A549 (cell line): Measurements from ENCODE around the gene PARP15. TPM values are rescaled to one million over a fixed set of nuclear protein-coding genes. Genes with fewer than 3 reads are reported as not detected.
A peak's percentile ranks its signal among the peaks of the same experiment; 100 is the strongest.

ENCODE experiments used
- ATAC-seq, 2 experiments: fragments of 200-7000 bp in 1 of 2; fragments of >200 bp in 1 of 2; cut with Nextera tagmentation in 1 of 2; cut with Tn5 transposase in 1 of 2; 3 replicates each; pipeline versions ENCODE4 v1.8.0 to v1.9.1; 2018 to 2020; ENCODE audit warnings: mild to moderate bottlenecking in 1 of 2, moderate library complexity in 1 of 2
- CTCF ChIA-PET: fragments of 300-600 bp; sonication (Branson Sonifier 250); formaldehyde crosslinking; extraction: SDS; loops from one replicate; lab custom pipeline; 2021; ENCODE audit warnings: antibody characterized with exemption, inconsistent platforms; lab: Yijun Ruan, JAX
- POLR2A ChIA-PET: fragments of 350-600 bp; formaldehyde crosslinking; extraction: SDS; loops from one replicate; lab custom pipeline; 2021; ENCODE audit warnings: antibody characterized with exemption, inconsistent platforms; lab: Yijun Ruan, JAX
- DNase-seq, 2 experiments: peaks; one replicate each; pipeline versions ENCODE4 v3.0.0 to v3.0.0-alpha.2; 2011 to 2016; ENCODE audit warnings: low read depth in 1 of 2, low spot score in 1 of 2
- FAIRE-seq: peaks from 2 replicates; lab custom pipeline; 2011; peaks lifted over from hg19 to GRCh38; lab: Jason Lieb, UNC
- H3K27ac ChIP-seq, 2 experiments: fragments of >200 bp; sonication (Bioruptor Twin); formaldehyde crosslinking; 3 replicates each; pipeline ENCODE4 v1.5.1; 2016 to 2017
- H3K4me1 ChIP-seq: fragments of >200 bp; sonication (Bioruptor Twin); formaldehyde crosslinking; 3 replicates; pipeline ENCODE4 v1.6.1; 2016
- H3K4me2 ChIP-seq: fragments of >200 bp; sonication (Bioruptor Twin); formaldehyde crosslinking; 3 replicates; pipeline ENCODE4 v1.6.1; 2016
- H3K4me3 ChIP-seq: fragments of >200 bp; sonication (Bioruptor Twin); formaldehyde crosslinking; 3 replicates; pipeline ENCODE4 v1.5.1; 2016
- H3K9me3 ChIP-seq: fragments of >200 bp; sonication (Bioruptor Twin); formaldehyde crosslinking; 3 replicates; pipeline ENCODE4 v1.6.1; 2016
- CTCF ChIP-seq: fragments of >200 bp; sonication (Bioruptor Twin); formaldehyde crosslinking; IDR thresholded peaks from 3 replicates; pipeline ENCODE4 v1.5.1; 2016
- EHMT2 ChIP-seq: fragments of 200-600 bp; sonication (generic); IDR thresholded peaks from 2 replicates; pipeline ENCODE4 v1.6.1; 2016; ENCODE audit warnings: antibody characterized with exemption, low read depth, mild to moderate bottlenecking, moderate library complexity
- FOSB ChIP-seq: fragments of 250-450 bp; sonication (Bioruptor Pico); IDR thresholded peaks from 2 replicates; pipeline ENCODE4 v1.5.0; 2020; ENCODE audit warnings: mild to moderate bottlenecking, moderate library complexity
- FOSL2 ChIP-seq, 2 experiments: fragments of 450-650 bp in 1 of 2; fragments of >200 bp in 1 of 2; sonication (Bioruptor Twin) in 1 of 2; formaldehyde crosslinking; IDR thresholded peaks; 2 replicates each; pipeline versions ENCODE4 v1.5.0 to v1.6.1; 2016 to 2020; ENCODE audit warnings: mild to moderate bottlenecking in 1 of 2, moderate library complexity in 1 of 2
- FOXS1 ChIP-seq: fragments of 250-450 bp; sonication (Bioruptor Pico); IDR thresholded peaks from 2 replicates; pipeline ENCODE4 v1.5.0; 2020; ENCODE audit warnings: mild to moderate bottlenecking, moderate library complexity
- GATA3 ChIP-seq: IDR thresholded peaks from 2 replicates; pipeline ENCODE4 v1.6.1; 2012; ENCODE audit warnings: borderline replicate concordance
- HDAC2 ChIP-seq: fragments of 200-600 bp; sonication (generic); IDR thresholded peaks from 2 replicates; pipeline ENCODE4 v1.6.1; 2016
- HEYL ChIP-seq: fragments of 250-450 bp; sonication (Bioruptor Pico); IDR thresholded peaks from 2 replicates; pipeline ENCODE4 v1.8.0; 2021; ENCODE audit warnings: mild to moderate bottlenecking, moderate library complexity
- HOXA7 ChIP-seq: fragments of 250-450 bp; sonication (Bioruptor Pico); IDR thresholded peaks from 2 replicates; pipeline ENCODE4 v1.5.0; 2020; ENCODE audit warnings: mild to moderate bottlenecking, moderate library complexity
- MAFK ChIP-seq: fragments of 450-650 bp; IDR thresholded peaks from 2 replicates; pipeline ENCODE4 v1.6.1; 2014; ENCODE audit not compliant: partially characterized antibody
- MAX ChIP-seq: IDR thresholded peaks from 2 replicates; pipeline ENCODE4 v1.6.1; 2012
- MYC ChIP-seq: IDR thresholded peaks from 2 replicates; pipeline ENCODE4 v1.6.1; 2012; ENCODE audit warnings: mild to moderate bottlenecking, inconsistent platforms, low read length, improper control_type of control experiment, borderline replicate concordance
- NR3C1 ChIP-seq: fragments of >200 bp; sonication (Bioruptor Twin); formaldehyde crosslinking; IDR thresholded peaks from 3 replicates; pipeline ENCODE4 v1.6.1; 2017
- POLR2A ChIP-seq: IDR thresholded peaks from 2 replicates; pipeline ENCODE4 v1.6.1; 2012; ENCODE audit warnings: mild to moderate bottlenecking, low read length
- POLR2AphosphoS2 ChIP-seq: conservative IDR thresholded peaks from 2 replicates; pipeline ENCODE4 v1.6.1; 2012; ENCODE audit warnings: low read length, improper control_type of control experiment, inconsistent platforms
- RAD21 ChIP-seq, 2 experiments: fragments of >200 bp in 1 of 2; sonication (Bioruptor Twin) in 1 of 2; formaldehyde crosslinking in 1 of 2; IDR thresholded peaks in 1 of 2; conservative IDR thresholded peaks in 1 of 2; 2 replicates in 1 of 2; 3 replicates in 1 of 2; pipeline ENCODE4 v1.6.1; 2012 to 2018; ENCODE audit warnings: inconsistent platforms in 1 of 2
- RFX5 ChIP-seq: fragments of 450-650 bp; IDR thresholded peaks from 2 replicates; pipeline ENCODE4 v1.7.1; 2014; ENCODE audit warnings: antibody characterized with exemption, mild to moderate bottlenecking, moderate library complexity
- SMC3 ChIP-seq: fragments of >200 bp; sonication (Bioruptor Twin); formaldehyde crosslinking; IDR thresholded peaks from 3 replicates; pipeline ENCODE4 v1.6.1; 2018; ENCODE audit warnings: inconsistent platforms
- TP53 ChIP-seq: fragments of 250-450 bp; sonication (Bioruptor Pico); IDR thresholded peaks from 2 replicates; pipeline ENCODE4 v1.5.0; 2021; ENCODE audit warnings: mild to moderate bottlenecking, moderate library complexity
- USF2 ChIP-seq: fragments of 450-650 bp; IDR thresholded peaks from 2 replicates; pipeline ENCODE4 v1.6.1; 2014; ENCODE audit warnings: antibody characterized with exemption
- ZFP36 ChIP-seq: fragments of 450-650 bp; IDR thresholded peaks from 2 replicates; pipeline ENCODE4 v1.6.1; 2014; ENCODE audit warnings: borderline replicate concordance; ENCODE audit not compliant: partially characterized antibody
- ZNF302 ChIP-seq: fragments of 250-450 bp; sonication (Bioruptor Pico); IDR thresholded peaks from 2 replicates; pipeline ENCODE4 v1.9.0; 2021; ENCODE audit warnings: inconsistent platforms, mild to moderate bottlenecking, moderate library complexity
- WGBS: methylation state at CpG from one replicate; pipeline ENCODE4 v1.1.6; 2017; ENCODE audit errors: missing lambda C conversion rate; 5-methylcytosine and 5-hydroxymethylcytosine counted together
- polyA plus RNA-seq, 4 experiments: library from polyadenylated mRNA; depleted of rRNA in 3 of 4; stranded (reverse); fragments of >200 nt; fragmentation: RNase III in 1 of 4; extraction: RNeasy Plus Mini Kit Qiagen cat#74134 plus additional on column Dnase treatment in 1 of 4; gene quantifications; 2 replicates in 3 of 4; 3 replicates in 1 of 4; pipeline ENCODE4 v1.2.3, GENCODE V29; 2011 to 2017

Gene PARP15
- polyA plus RNA-seq, 2 of the 4 experiments (the other 2 are of a cell fraction): 0.05 TPM; not detected in 1

GRCh38 chr3:122676759-122677158 is 99.3 kb downstream of the PARP15 start:
- DNase-seq (no peak), ATAC-seq (no peak), FAIRE-seq (no peak)
- H3K9me3 ChIP-seq: no peaks in the 10 kb centered on the region
- H3K27ac ChIP-seq: no peak overlapping the region
- POLR2A ChIA-PET: no interaction called here
- 51% methylated on average over 2 of the region's 2 CpGs for WGBS
- CTCF ChIA-PET: interaction anchor here (2.5 kb wide), 1 partner anchor 116 kb away, joined by 9 read pairs; no protein-coding TSS in a partner anchor
- no peak overlapping the region for H3K4me3 ChIP-seq
- no peak overlapping the region for H3K4me2 ChIP-seq
- no peak for TF ChIP-seq RAD21 (conservative IDR thresholded peaks at IDR 0.05 in 1 of 2, IDR thresholded peaks at IDR 0.05 in 1 of 2)
- H3K4me1 ChIP-seq: peaks cover 14% of the 10 kb centered on the region

GRCh38 chr3:122677216-122677615 is 99.8 kb downstream of the PARP15 start:
- no peak for ATAC-seq
- Histone ChIP-seq H3K9me3 (no peaks in the 10 kb centered on the region), H3K4me2 (no peak overlapping the region), H3K27ac (no peak overlapping the region), H3K4me1 (peaks cover 17% of the 10 kb centered on the region), H3K4me3 (no peak overlapping the region)
- TF ChIP-seq MYC: no peak
- TF ChIP-seq HOXA7 (CRISPR knock-in tag): no peak
- no peak for TF ChIP-seq HEYL (CRISPR knock-in tag)
- TF ChIP-seq MAFK: peak; percentile 41
- CTCF ChIA-PET: interaction anchor here (1.1 to 2.9 kb wide), 3 partner anchors 8 to 284 kb away, joined by 3 to 18 read pairs (median 3); no protein-coding TSS in a partner anchor
- POLR2A ChIA-PET: no interaction called here
- 58% methylated on average over 1 of the region's 1 CpG for WGBS
- FAIRE-seq: no peak
- no peak for DNase-seq

- FAIRE-seq (no peak), ATAC-seq (no peak), DNase-seq (no peak)
- POLR2A ChIA-PET: interaction anchor here (1.1 to 2.8 kb wide), 4 partner anchors 114 to 294 kb away, joined by 3 to 13 read pairs (median 9); partner anchors contain the start of genes DTX3L, FAM162A, KPNA1 and PARP9
- peaks cover 17% of the 10 kb centered on the region for H3K4me1 ChIP-seq
- H3K9me3 ChIP-seq: no peaks in the 10 kb centered on the region
- no peak overlapping the region for H3K4me3 ChIP-seq
- H3K27ac ChIP-seq: no peak overlapping the region
- CTCF ChIA-PET: interaction anchor here (0.7 to 4.6 kb wide), 58 partner anchors 9 to 1131 kb away, joined by 3 to 52 read pairs (median 4); partner anchors contain the start of genes DTX3L, FAM162A, PARP9 and WDR5B
- peak overlapping the region; percentile 93; the same call in 2 of the 3 replicates for H3K4me2 ChIP-seq
- TF ChIP-seq FOSL2 (IDR thresholded peaks at IDR 0.05): no peak
- TF ChIP-seq FOSL2 (CRISPR knock-in tag; IDR thresholded peaks at IDR 0.05): no peak
- TF ChIP-seq FOXS1: no peak
- 93% methylated on average over 5 of the region's 5 CpGs for WGBS
Observed at GRCh38 chr3:122678506-122678905, 101.1 kb downstream of the PARP15 start.

GRCh38 chr3:122679085-122679881 is 101.8 kb downstream of the PARP15 start:
- POLR2A ChIA-PET: interaction anchor here (1.1 to 2.8 kb wide), 5 partner anchors 114 to 295 kb away, joined by 3 to 13 read pairs (median 6); partner anchors contain the start of genes DTX3L, FAM162A, HSPBAP1 and KPNA1
- Histone ChIP-seq H3K4me3 (peak overlapping the region; percentile 73), H3K4me2 (peak overlapping the region; percentile 93), H3K4me1 (peaks cover 17% of the 10 kb centered on the region), H3K27ac (peak overlapping the region; percentile 92 to 95), H3K9me3 (no peaks in the 10 kb centered on the region)
- CTCF ChIA-PET: interaction anchor here (0.7 to 4.6 kb wide), 68 partner anchors 8 to 1132 kb away, joined by 3 to 52 read pairs (median 4); partner anchors contain the start of genes DTX3L, FAM162A, HSPBAP1 and PARP9
- FAIRE-seq (no peak), DNase-seq (peak; percentile 69 to 82), ATAC-seq (peak; percentile 80 to 87)
- 10% methylated on average over 16 of the region's 16 CpGs for WGBS
- TF ChIP-seq ZNF302 (CRISPR knock-in tag): no peak
- no peak for TF ChIP-seq POLR2AphosphoS2
- TF ChIP-seq TP53 (CRISPR knock-in tag): no peak
- TF ChIP-seq FOSB: no peak
- no peak for TF ChIP-seq POLR2A
- peak; percentile 95 for TF ChIP-seq CTCF
- TF ChIP-seq SMC3: peak; percentile 95
- no peak for TF ChIP-seq ZFP36
- no peak for TF ChIP-seq NR3C1
- TF ChIP-seq RFX5: no peak
- TF ChIP-seq MAX: peak; percentile 63
- no peak for TF ChIP-seq HDAC2
- no peak for TF ChIP-seq GATA3
- peak; percentile 93 to 94 for TF ChIP-seq RAD21 (conservative IDR thresholded peaks at IDR 0.05 in 1 of 2, IDR thresholded peaks at IDR 0.05 in 1 of 2)
- TF ChIP-seq EHMT2: no peak
- TF ChIP-seq USF2: no peak
